Cortex of kidney (tissue), 1 donor: ENCODE results near the gene EPDR1.
"Not testable (repeated sequence)": the region's sequence is repeated elsewhere in the genome, so short reads cannot be mapped to it uniquely, and the experiment has no call there.

Experiments
- DNase-seq: peaks from one replicate; lab custom pipeline; 2025; lab: John Stamatoyannopoulos, UW

The EPDR1 gene

DNA sequence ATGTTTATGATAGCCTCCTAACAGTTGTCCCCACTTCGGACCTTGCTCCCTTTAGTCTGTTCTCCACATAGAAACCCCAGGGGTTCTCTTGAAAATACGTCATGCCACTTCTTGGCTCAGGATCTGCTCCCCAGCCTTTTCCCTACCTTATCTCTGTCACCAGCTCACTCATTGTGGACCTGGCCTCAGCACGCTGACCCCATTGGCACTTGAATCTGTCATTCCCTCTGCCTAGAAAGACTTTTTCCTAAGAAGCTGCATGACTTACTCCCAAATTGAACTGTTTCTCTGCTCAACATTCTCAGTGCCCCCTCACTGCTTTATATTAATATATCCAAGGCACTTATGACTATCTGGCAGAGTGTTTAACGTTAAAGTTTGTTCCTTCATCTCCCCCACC, 8.4 kb downstream of the EPDR1 start:
- no peak for DNase-seq

GRCh38 chr7:37930226-37930948, 9.9 kb downstream of the EPDR1 start:
- no peak for DNase-seq

- no peak for DNase-seq
Observed at GRCh38 chr7:37932543-37932942, 12.1 kb downstream of the EPDR1 start.

DNA sequence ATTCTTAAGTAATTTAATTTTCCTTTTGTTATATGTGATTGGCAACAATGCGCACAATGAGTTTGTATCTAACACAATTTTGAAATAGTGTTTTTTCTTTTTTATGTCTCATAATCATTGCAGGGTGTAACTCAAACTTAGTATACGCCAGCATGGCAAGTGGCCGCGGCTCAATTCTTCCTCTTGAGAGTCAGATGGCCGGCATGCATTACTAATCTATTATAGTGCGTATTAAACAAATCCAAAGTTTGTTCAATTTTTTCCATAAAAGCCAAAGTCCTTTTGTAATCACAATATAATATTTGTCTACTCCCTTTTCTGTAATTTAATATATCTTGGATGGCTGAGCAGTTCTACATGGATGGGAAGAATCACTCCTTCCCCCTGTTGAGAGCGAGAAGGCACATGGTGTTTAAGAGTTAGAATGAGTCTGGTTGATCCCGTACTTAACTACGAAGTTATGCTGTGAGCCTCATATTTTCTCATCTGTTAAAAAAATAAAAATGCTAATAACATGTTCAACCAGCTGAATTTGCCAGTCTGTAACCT, 12.7 kb downstream of the EPDR1 start:
- DNase-seq, result no peak

GRCh38 chr7:37942934-37943610, 22.6 kb downstream of the EPDR1 start:
- no peak for DNase-seq

- no peak for DNase-seq
Observed at GRCh38 chr7:37943905-37944736, 23.7 kb downstream of the EPDR1 start.

DNA sequence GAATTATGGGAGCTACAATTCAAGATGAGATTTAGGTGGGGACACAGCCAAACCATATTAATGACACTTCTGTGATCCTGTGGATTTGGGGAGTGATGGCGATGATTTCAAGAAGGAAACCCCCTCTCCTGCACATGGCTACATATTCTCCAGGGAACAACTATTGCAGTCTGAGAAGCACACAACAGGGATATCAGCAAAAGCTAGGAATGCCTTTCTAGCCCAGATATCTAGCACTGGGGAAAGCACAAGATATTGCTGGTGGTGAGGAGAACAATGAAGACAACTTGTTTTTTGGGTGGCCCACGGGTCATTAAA, 24.3 kb downstream of the EPDR1 start:
- DNase-seq, result no peak

- no peak for DNase-seq
Observed at GRCh38 chr7:37945336-37945735, 24.9 kb downstream of the EPDR1 start.

- no peak for DNase-seq
Observed at GRCh38 chr7:37947138-37947940, 26.9 kb downstream of the EPDR1 start.

DNA sequence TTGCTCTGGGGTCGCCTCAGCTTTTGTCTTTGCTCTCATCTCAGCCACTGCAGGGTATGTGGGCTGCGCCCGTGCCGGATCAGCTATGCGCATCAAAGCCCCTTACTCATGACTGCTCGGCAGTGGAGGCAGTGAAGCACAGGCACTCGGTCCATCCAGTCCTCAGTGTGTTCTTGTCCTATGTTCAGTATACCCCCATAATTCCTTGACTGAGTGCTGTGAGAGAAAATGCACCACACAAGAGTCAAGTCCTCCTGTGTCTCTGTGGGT, 27.4 kb downstream of the EPDR1 start:
- DNase-seq, result no peak

DNA sequence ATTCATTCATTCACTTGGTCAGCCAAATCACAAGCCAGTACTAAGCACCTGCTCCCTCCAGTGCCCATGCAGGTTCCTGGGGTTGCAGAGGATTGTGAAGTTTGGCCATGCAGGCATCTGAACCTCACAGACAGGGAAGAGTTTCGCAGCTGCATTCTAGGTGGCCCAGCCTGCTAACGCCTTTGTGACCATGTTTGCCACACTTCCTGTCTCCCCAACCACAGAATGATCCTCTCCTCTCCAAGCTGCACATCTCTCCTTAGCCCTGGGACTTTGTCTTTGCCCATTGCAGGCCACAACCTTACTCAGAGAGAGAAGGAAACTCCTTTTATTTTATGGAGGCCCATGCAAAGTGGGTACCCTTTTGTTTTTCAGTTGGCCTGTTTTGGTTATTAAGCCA, 31.8 kb downstream of the EPDR1 start:
- DNase-seq, result no peak

- DNase-seq, result not testable (repeated sequence)
Observed at GRCh38 chr7:37954217-37954616, 33.8 kb downstream of the EPDR1 start.

DNA sequence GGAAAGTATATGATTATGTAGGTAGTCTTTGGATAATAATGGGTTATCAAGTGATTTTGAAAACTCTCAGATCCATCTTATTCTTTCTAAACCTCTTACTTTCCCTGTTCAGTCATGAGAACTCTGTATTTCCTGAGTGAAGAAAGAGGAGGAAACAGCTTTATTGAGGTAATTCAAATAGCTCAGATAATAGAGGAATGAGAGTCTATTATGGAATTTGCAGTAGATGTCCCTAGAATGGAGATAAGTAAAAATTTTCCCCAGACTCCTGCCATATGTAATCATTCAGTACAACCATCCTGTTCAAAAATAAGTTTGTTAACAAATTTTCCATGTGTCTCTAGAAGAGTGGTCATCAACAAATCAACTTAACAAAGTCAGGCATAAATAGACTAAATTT, 36.4 kb downstream of the EPDR1 start:
- DNase-seq, result no peak

DNA sequence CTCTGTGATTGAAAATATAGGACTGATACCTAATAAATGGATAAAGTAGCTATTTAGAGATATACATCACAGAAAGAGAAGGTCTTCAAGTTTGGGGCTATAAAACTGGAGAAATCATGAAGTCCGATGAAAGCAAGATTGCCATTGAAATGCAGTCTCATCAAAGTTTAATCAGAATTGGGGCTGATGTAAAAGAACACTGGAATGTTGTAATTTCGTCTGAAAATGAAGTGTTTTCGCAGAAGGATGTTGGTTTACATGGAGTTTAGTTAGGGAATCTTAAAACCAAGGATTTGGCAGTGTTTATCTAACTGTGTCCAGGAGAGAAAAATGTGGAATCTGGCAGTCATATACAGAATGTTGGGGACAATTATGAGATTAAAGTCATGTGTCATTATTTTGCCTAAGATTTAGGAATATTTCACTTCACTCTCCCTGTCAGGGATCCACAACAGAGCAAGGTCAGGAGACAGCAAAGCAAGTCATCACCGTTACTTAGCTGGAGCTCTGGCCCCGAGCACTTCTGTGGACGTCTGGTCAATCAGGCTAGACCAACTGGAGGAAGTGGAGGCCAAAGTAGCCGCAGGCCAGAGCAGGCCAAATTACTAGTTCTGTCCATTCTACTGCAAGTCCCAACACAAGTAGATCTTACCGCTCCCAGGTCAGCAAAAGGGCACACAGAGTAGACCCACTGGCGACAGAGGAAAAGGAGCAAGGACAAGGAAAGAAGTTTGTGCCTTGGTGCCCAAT, 37.0 kb downstream of the EPDR1 start:
- no peak for DNase-seq

DNA sequence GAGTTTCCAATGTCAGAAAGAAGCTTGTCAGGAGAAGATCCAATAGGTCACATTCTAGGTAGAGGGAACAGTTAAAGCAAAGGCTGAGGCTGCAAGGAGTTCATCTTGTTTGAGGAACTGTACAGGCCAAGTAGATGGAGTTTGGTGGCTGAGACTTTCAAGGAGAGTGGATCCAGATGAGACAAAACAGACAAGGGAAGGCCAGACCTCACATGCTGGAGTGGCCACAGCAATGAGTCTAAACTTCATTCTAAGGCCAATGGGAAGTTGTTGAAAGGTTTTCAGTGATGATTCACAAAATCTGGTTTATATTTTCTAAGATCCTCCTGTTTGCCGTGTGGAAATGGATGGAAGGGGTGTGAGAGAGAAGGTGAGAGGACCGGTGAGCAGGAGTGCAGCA, 40.0 kb downstream of the EPDR1 start:
- DNase-seq, result no peak

DNA sequence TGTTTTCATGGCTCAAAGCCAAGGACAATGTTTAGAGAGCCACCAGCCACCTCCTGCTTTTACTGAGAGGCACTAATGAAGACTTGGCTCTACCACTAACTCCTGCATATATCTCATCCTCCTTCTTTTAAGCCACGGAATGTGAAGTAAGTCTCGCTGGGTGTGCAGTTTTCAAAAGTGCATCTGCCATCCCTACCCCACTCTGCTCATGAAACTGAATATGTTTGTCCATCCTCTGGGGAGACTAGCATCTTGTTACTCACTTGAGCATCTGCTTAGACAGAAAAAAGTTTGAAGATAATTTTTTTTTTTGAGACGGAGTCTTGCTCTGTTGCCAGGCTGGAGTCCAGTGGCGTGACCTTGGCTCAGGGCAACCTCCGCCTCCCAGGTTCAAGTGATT, 40.8 kb downstream of the EPDR1 start:
- DNase-seq, result no peak

DNA sequence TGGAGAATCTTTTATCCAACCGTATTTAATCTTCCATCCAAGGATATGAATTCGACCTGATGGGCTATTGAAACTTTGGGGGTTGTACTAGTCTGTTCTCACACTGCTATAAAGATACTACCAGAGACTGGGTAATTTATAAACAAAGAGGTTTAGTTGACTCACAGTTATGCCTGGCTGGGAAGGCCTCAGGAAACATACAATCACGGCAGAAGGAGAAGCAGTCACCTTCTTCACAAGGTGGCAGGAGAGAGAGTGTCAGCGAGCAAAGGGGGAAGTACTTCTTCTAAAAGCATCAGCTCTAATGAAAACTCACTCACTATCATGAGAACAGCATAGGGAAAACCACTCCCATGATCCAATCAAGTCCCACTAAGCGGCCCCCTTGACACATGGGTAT, 43.8 kb downstream of the EPDR1 start:
- no peak for DNase-seq

- DNase-seq, result no peak
Observed at GRCh38 chr7:37970211-37970610, 49.8 kb downstream of the EPDR1 start.

- no peak for DNase-seq
Observed at GRCh38 chr7:37971491-37971890, 51.1 kb downstream of the EPDR1 start.

DNA sequence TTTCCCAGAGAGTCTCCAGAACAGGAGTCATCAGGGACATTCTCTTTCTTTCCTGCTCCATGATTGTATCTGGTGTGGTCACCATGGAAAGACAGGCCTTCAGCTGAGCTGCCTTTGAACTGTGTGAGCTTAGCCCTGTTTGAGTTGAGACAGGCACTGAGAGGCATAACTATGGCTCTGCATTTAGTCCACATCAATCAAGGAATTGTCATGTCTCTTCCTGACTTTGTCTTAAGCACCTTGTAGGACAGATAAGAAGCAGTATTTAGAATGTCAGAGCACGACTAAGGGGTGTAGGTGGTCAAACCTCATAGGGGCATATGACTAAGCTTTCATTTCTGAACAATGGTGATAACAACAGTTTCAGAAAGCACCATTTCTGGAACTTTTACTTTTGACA, 53.5 kb downstream of the EPDR1 start:
- DNase-seq, result no peak

GRCh38 chr7:37974711-37975110, 54.3 kb downstream of the EPDR1 start:
- DNase-seq, result no peak

GRCh38 chr7:37977243-37977642, 56.8 kb downstream of the EPDR1 start:
- no peak for DNase-seq
